CD14-positive monocyte (primary cell): ENCODE data around the gene CC2D1A. TPM values are rescaled to one million over a fixed set of nuclear protein-coding genes. Genes with fewer than 3 reads are reported as not detected.

Source experiments
- DNase-seq, 3 donors: peaks; one replicate each; pipeline ENCODE4 v3.0.0-alpha.2; 2011 to 2022
- H2AFZ ChIP-seq: 2 replicates; pipeline ENCODE4 v1.6.0; 2012; ENCODE audit warnings: mild to moderate bottlenecking, low read depth, low read length, inconsistent platforms; ENCODE audit not compliant: insufficient read depth, poor library complexity, severe bottlenecking
- H3K27ac ChIP-seq, 2 donors: 1 replicate in 1 of 2; 2 replicates in 1 of 2; pipeline ENCODE4 v1.5.1; 2012 to 2013; ENCODE audit warnings: low read length in 2 of 2, control low read depth in 1 of 2, inconsistent platforms in 1 of 2, low read depth in 1 of 2, mild to moderate bottlenecking in 1 of 2
- H3K27me3 ChIP-seq, 2 donors: one replicate each; pipeline versions ENCODE4 v1.6.0 to v1.6.1; 2011 to 2013; ENCODE audit warnings: low read length in 2 of 2; ENCODE audit not compliant: control insufficient read depth in 2 of 2, insufficient read depth in 2 of 2
- H3K36me3 ChIP-seq, 2 donors: replicated peaks in 1 of 2; 1 replicate in 1 of 2; 2 replicates in 1 of 2; pipeline versions ENCODE4 v1.5.1 to v1.6.1; 2012 to 2013; ENCODE audit warnings: low read length in 2 of 2, control low read depth in 1 of 2, inconsistent platforms in 1 of 2, mild to moderate bottlenecking in 1 of 2; ENCODE audit not compliant: insufficient read depth in 2 of 2, control insufficient read depth in 1 of 2
- H3K4me1 ChIP-seq, 2 donors: 1 replicate in 1 of 2; 2 replicates in 1 of 2; pipeline versions ENCODE4 v1.5.1 to v1.6.1; 2012 to 2013; ENCODE audit warnings: low read length in 2 of 2, control low read depth in 1 of 2, inconsistent platforms in 1 of 2, mild to moderate bottlenecking in 1 of 2, moderate library complexity in 1 of 2; ENCODE audit not compliant: insufficient read depth in 2 of 2, control insufficient read depth in 1 of 2
- H3K4me2 ChIP-seq: replicated peaks from 2 replicates; pipeline ENCODE3; 2012; ENCODE audit warnings: low read length, moderate library complexity, mild to moderate bottlenecking; ENCODE audit not compliant: poor library complexity, severe bottlenecking; ENCODE audit errors: extremely low read depth
- H3K4me3 ChIP-seq, 3 experiments: fragments of 200-600 bp in 1 of 3; sonication (generic) in 1 of 3; replicated peaks in 1 of 3; 1 replicate in 2 of 3; 2 replicates in 1 of 3; pipeline ENCODE4 v1.5.1; 2011 to 2013; ENCODE audit warnings: low read length in 3 of 3, mild to moderate bottlenecking in 3 of 3, control low read depth in 2 of 3, low read depth in 2 of 3, inconsistent platforms in 1 of 3, moderate library complexity in 1 of 3
- H3K79me2 ChIP-seq: 2 replicates; pipeline ENCODE4 v1.6.0; 2012; ENCODE audit warnings: mild to moderate bottlenecking, control low read depth, inconsistent platforms, low read length, moderate library complexity; ENCODE audit not compliant: insufficient read depth
- H3K9ac ChIP-seq: 2 replicates; pipeline ENCODE4 v1.6.0; 2017; ENCODE audit warnings: low read length, mild to moderate bottlenecking; ENCODE audit not compliant: insufficient read depth, poor library complexity, severe bottlenecking
- H3K9me3 ChIP-seq, 2 donors: replicated peaks in 1 of 2; 1 replicate in 1 of 2; 2 replicates in 1 of 2; pipeline versions ENCODE4 v1.5.1 to v1.6.1; 2012 to 2013; ENCODE audit warnings: low read length in 2 of 2, control low read depth in 1 of 2; ENCODE audit not compliant: control insufficient read depth in 1 of 2, insufficient read depth in 1 of 2
- H4K20me1 ChIP-seq: 2 replicates; pipeline ENCODE4 v1.6.0; 2012; ENCODE audit warnings: mild to moderate bottlenecking, low read length, control low read depth, moderate library complexity; ENCODE audit not compliant: insufficient read depth
- H3K27ac Mint-ChIP-seq, 7 donors: one replicate each; pipeline ENCODE4 v1.8.0; 2020; ENCODE audit warnings: mild to moderate bottlenecking in 7 of 7, mixed read lengths in 7 of 7, moderate library complexity in 6 of 7, inconsistent platforms in 2 of 7
- H3K27me3 Mint-ChIP-seq, 3 donors: one replicate each; pipeline ENCODE4 v1.8.0; 2021 to 2022; ENCODE audit warnings: low read depth in 3 of 3, mild to moderate bottlenecking in 3 of 3, mixed read lengths in 3 of 3, moderate library complexity in 3 of 3, inconsistent platforms in 1 of 3
- H3K36me3 Mint-ChIP-seq, 2 donors: one replicate each; pipeline ENCODE4 v1.8.0; 2020; ENCODE audit warnings: mixed read lengths in 2 of 2, inconsistent platforms in 1 of 2, mild to moderate bottlenecking in 1 of 2
- H3K4me1 Mint-ChIP-seq: one replicate; pipeline ENCODE4 v1.8.0; 2020; ENCODE audit warnings: mild to moderate bottlenecking, mixed read lengths
- H3K4me3 Mint-ChIP-seq, 2 donors: one replicate each; pipeline ENCODE4 v1.8.0; 2020; ENCODE audit warnings: mild to moderate bottlenecking in 2 of 2, mixed read lengths in 2 of 2, moderate library complexity in 1 of 2
- H3K9me3 Mint-ChIP-seq, 7 donors: one replicate each; pipeline ENCODE4 v1.8.0; 2020 to 2022; ENCODE audit warnings: mixed read lengths in 7 of 7, mild to moderate bottlenecking in 6 of 7, moderate library complexity in 6 of 7, inconsistent platforms in 2 of 7
- CTCF ChIP-seq: fragments of 200-600 bp; IDR thresholded peaks from one replicate; pipeline ENCODE4 v1.8.0; 2022; ENCODE audit warnings: antibody characterized with exemption, mild to moderate bottlenecking
- WGBS: methylation state at CpG from one replicate; pipeline ENCODE4 v1.1.5; 2013; ENCODE audit warnings: missing lambda C conversion rate; ENCODE audit not compliant: insufficient coverage; 5-methylcytosine and 5-hydroxymethylcytosine counted together
- intact Hi-C, 2 donors: fragments of 100-400 bp; cut with micrococcal nuclease; formaldehyde crosslinking; loops; one replicate each; pipeline versions ENCODE4 v1.15.0 to v1.15.1; 2023
- polyA plus RNA-seq, 3 donors: library from polyadenylated mRNA; depleted of rRNA in 1 of 3; unstranded in 2 of 3; stranded (reverse) in 1 of 3; fragments of 300-500 nt in 2 of 3; fragments of >200 nt in 1 of 3; fragmentation: Illumina TruSeq in 2 of 3; gene quantifications; 1 replicate in 2 of 3; 2 replicates in 1 of 3; pipeline ENCODE4 v1.2.3, GENCODE V29; 2012 to 2021

CC2D1A gene
- polyA plus RNA-seq, 3 donors = 4.6 to 27.0 (median 6.2) TPM

GRCh38 chr19:13946414-13946813 lies 40.4 kb downstream of the CC2D1A start:
- Histone ChIP-seq H3K27ac (no peak overlapping the region), H3K4me3 (no peak overlapping the region), H4K20me1 (no peaks in the 10 kb centered on the region), H3K79me2 (no peaks in the 10 kb centered on the region), H3K9ac (no peak overlapping the region), H3K9me3 (peaks cover 4 to 7% of the 10 kb centered on the region in 2 donors), H2AFZ (no peak overlapping the region), H3K4me1 (peaks cover 0 to under 1% of the 10 kb centered on the region in 2 donors), H3K4me2 (no peak overlapping the region), H3K36me3 (no peaks in the 10 kb centered on the region), H3K27me3 (no peaks in the 10 kb centered on the region)
- Mint-ChIP-seq H3K36me3 (no peaks in the 10 kb centered on the region), H3K4me1 (no peaks in the 10 kb centered on the region), H3K4me3 (no peak overlapping the region), H3K27me3 (peaks cover 6 to 10% (median 8%) of the 10 kb centered on the region in 3 donors), H3K27ac (no peak overlapping the region), H3K9me3 (peaks cover 0 to 8% (median 3%) of the 10 kb centered on the region in 7 donors)
- intact Hi-C loops = no loop called here
- TF ChIP-seq CTCF = no peak
- no peak for DNase-seq
- no CpG with 5 or more reads among the region's 4 CpGs for WGBS

- Histone ChIP-seq H3K79me2 (peaks cover 33% of the 10 kb centered on the region), H3K9me3 (no peaks in the 10 kb centered on the region), H4K20me1 (peaks cover 24% of the 10 kb centered on the region), H3K27ac (no peak overlapping the region), H3K27me3 (no peaks in the 10 kb centered on the region), H3K4me3 (no peak overlapping the region), H3K9ac (no peak overlapping the region), H2AFZ (no peak overlapping the region), H3K36me3 (peaks cover 17 to 21% of the 10 kb centered on the region in 2 donors), H3K4me2 (no peak overlapping the region), H3K4me1 (peaks cover 16 to 21% of the 10 kb centered on the region in 2 donors)
- intact Hi-C loops = loop anchor here (2.0 to 5.0 kb wide), 2 partner anchors 56 to 96 kb away; partner anchors contain the start of gene RFX1 (in 1 of the 2)
- Mint-ChIP-seq H3K4me1 (peaks cover 17% of the 10 kb centered on the region), H3K4me3 (no peak overlapping the region), H3K9me3 (peaks cover 0 to 1% (median 0%) of the 10 kb centered on the region in 7 donors), H3K27me3 (peaks cover 0 to 2% (median 0%) of the 10 kb centered on the region in 3 donors), H3K36me3 (peaks cover 10 to 20% of the 10 kb centered on the region in 2 donors), H3K27ac (no peak overlapping the region)
- WGBS = no CpG with 5 or more reads among the region's 2 CpGs
- no peak for DNase-seq
- TF ChIP-seq CTCF = no peak
Observed at GRCh38 chr19:13951043-13951442, 45.0 kb downstream of the CC2D1A start.
